Endometrium (tissue), 2 donors: Measurements from ENCODE around the gene C7orf57.

Source experiments
- FAIRE-seq: peaks from 2 replicates; lab custom pipeline; 2012; peaks lifted over from hg19 to GRCh38; lab: Jason Lieb, UNC
- donor health status: control.
- donor health status: control.

The C7orf57 gene

DNA sequence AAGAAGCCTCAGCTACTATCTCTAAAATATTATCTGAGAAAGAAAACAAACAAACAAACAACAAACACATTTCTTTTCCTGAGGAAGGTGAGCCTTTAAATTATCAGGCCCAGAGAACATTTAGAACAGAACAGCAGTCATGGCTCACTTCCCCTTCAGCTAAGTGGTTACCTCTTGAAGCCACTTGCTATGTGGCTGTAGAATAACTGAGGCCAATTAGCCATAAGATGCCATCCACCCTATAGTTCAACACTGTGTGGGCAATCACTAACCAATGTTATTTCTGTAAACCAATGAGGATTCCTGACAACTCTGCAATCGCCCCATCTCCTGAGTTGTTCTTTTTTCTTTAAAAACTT is 50.1 kb downstream of the C7orf57 start:
- FAIRE-seq: no peak

DNA sequence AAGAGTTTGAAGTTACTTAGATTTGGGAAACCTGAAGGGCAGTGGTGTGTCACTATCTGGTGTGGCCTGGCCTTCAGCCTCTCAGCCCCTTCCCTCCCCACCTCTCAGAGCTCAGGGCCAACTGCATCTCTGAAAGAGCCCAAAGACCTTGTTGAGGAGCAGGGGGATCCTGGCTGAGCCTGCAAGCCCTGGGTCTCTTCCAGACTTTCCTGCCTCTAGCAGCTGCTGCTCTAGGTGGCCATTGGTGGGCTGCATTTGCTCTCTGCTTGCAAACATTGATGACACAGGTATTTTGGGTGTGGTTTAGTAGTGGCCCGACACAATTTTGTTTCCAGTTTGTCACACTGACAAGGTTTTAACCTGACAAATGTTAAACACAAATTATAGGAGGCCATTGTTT is 50.6 kb downstream of the C7orf57 start:
- FAIRE-seq: no peak

DNA sequence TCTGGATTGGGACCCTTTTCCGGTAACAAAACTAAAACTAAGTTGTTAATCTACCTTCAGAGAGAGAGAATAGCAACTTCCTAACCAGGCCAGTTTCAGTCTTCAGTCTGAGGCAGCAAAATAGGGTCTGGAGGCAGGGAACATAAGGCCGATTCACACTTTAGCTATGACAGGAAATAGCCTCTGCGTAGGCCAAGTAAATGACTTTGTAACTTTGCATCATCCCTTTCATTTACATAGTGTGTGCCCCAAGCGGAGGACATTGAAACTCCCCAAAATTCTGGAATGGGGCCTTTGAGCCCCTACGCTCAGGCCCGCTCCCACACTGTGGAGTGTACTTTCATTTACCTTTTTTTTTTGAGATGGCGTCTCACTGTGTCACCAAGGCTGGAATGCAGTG is 52.0 kb downstream of the C7orf57 start:
- FAIRE-seq: no peak

DNA sequence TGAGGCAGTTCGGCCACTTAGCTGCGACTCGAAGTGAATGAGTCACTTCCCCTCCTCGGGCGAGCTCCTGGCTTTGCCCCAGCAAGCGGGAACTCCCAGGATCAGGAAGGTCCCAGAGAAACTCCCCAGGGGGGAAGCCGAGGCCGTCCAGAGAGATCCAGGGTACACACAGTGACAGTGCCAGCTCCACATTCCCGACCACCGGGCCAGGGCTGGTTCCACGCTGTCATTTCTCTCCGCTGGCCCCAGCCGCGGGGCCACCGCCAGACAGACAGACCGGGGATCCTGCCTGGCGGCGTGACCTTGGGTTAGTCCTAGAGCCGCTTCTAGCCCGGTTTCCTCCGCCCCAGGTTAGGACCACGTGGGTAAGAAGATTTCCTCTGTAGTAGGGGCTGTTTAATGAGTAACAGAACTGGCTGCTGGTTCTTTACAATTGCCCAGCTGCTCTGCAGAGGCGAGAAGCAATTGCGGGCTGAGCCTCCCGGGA is 53.3 kb downstream of the C7orf57 start:
- no peak for FAIRE-seq

DNA sequence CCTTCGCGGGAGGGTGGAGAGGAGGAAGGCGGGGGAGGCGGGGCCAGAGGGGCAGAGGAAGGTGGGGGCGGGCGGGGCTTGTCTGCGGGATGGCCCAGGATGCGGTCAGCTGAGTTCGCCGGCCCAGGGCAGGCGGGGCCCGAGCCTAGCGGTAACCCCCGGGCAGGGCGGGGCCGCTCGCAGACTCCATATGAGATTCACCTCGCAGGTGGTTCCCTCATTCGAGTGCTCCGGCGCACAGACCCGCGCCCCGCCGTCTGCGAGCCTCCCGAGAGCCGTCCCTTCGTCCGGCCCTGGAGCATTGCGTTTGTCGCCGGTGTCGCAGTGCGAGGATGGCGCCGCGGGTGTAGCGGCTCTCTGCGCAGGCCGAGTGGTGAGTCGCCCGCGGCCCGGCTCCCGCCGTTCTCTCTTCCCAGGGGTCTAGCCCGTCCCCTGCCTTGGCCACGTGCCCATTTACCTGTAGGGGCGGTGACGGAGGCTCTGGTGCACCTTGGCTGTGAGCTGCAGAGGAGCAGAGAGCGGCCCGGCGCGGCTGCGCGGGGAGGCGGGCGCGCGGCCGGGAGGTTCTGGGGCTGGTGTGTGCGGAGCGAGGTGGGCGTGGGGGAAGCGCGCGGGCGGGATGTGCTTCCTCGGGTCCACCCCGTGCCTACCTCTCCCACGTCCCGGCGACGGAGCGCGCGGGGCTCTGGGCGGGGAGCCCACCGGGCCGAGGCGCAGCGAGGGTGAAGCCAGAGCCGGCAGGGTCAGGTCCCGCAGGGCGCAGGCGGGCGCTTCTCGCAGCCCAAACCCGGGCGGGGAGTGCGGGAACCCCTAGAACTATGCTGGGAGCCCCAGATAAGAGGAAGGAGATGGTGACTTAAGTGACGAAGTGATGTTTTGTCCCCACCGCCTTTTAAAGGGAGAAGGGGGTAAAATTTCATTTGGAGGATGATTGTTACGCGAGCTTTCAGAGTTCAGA is 54.0 kb downstream of the C7orf57 start, which contains the start of gene UPP1:
Gene UPP1, plus strand, starts transcription at position 220 of the 958 bp plus-strand sequence. CDS start 5,519 bp downstream, outside the sequence.
- no peak for FAIRE-seq

DNA sequence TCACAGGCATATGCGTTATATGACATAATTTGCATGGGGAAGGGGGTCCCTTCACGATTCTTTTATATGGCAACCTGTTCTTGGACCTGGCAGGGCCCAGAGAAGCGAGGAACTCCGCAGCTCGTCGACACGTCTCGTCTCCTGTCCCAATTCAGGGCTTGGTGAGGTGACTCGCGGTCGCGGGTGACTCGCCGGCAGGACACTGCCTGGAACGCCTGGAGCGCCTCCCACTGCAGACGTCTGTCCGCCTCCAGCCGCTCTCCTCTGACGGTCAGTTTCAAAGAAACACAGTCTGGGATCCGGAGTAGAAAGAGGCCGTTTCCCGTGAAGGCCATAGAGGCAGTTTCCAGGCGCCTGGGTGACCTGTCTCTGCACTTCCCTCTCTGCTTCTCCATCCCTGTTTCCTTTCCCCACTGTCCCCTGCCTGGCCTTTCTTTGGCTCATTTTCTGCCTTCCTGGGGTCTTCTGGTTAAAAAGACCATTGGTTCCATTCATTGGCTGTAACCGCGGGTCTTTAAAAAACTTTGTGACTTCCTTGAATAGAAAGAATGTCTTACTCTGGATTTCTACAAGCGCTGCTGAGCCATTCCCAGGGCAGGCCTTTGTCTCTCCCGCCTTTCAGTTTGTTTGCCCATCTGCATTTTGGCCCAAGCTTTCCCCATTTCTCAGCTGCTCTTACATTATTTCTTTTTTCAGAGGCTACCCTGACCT is 54.9 kb downstream of the C7orf57 start:
- FAIRE-seq: no peak

DNA sequence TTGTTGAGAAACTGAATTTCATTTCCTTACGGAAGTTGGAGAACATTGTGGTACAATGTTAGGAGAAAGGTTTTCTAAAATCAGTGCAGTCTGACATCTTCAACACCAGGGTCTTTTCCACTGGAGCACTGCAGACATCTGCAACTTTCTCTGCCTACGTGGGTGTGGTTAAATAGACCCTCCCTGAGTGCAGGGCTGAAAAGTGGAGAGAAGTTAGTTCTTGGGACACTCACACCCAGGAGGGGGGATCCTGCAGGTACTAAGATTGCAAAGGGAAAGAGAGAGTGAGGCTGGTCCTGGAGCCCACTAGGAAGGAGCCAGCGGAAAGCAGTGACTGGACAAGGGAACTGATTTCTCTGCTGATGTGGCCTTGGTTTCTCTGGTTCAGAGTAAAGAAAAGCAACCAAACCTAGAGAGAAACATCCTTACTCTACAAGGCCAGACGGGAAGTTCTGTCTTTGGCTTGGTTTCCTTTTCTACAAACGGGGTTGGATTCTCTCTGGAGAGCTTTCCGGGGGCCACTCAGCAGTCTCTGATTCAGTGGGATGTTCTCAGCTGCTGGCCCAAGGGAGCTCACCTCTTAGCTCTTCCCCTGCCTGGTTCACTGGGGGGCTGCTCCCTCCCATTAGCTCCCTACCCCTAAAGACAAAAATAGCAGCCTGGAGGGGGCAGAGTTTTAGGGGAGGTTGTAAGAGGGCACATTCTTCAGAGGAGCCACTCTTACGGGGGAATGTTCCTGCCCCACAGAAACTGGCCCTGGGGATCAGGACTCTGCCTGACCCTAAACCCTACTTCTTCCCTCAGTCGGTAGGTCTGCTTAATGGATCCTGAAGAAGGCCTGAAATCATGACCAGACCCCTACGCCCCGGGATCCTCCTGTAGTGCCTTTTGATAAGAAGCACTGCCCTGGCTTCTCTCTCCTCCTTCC is 56.4 kb downstream of the C7orf57 start:
- FAIRE-seq: no peak

DNA sequence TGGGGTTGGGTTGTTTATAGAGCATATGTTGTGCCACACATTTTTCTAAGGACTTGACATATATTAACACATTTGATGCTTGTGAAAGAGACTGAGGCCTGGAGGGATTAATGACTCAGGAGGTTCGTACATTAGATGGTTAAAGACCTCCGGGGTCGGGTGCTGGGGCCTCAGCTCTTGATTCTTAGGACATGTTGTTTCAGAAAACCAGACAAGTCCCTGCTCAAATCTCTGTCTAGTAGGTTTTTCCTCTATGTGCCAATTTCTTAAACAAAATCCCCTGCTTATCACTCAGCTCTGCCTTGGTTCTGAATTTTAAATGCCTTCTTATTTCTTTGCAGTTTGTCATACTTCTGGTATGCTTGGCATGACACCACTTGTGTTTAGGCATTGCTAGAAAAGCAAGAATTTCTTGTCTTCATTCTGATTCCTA is 59.5 kb downstream of the C7orf57 start:
- FAIRE-seq: no peak

DNA sequence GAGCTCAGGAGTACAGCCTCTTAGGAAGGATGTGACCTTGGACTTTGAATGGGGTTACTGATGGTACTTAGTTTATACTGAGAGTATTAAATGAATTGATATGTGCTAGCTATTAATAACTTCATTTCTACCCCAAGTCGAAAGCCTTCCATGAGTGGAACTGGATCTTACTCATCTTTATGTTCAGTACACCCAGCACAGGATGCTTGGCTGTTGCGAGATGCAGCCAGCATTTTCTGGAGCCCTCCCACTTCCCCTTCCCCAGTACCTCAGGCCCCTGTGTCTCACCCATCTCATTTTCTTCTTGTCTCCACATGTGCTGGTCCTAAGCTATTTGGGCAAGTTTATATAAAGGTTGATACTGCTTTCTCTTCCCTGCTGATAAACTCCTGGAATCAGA is 60.9 kb downstream of the C7orf57 start:
- no peak for FAIRE-seq

DNA sequence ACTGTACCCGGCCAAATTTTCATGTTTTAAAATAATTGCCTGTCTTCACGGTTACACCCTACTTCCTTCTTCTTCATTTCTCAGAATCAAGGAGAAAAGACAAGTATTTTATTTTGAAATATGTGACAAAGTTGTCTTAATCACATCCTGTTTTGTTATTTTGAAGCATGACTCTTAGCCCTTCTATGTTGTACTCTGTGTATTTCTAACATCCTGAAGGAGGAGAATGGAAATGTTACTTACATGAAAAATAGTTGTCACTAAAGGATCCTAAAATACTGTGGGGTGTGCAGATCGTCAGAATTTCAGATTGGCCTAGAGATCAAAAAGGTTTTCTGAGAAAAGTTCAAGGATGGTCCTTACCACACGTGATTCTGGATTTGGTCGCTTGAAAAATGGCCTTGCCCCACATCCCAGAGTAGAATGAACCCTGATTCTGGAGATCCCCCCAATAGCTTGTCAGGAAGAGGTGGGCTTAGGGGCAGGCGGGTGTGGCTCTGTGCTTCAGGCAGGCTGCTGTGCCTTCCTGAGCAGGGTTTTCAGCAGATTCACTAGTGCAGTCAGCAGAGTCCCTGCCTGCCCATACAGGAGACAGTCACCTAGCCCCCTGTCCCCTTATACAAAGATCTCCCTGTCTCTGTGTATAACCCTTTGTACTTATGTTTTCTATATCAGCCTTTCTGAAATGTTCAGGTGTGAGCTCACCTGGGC is 62.3 kb downstream of the C7orf57 start:
- FAIRE-seq: no peak

DNA sequence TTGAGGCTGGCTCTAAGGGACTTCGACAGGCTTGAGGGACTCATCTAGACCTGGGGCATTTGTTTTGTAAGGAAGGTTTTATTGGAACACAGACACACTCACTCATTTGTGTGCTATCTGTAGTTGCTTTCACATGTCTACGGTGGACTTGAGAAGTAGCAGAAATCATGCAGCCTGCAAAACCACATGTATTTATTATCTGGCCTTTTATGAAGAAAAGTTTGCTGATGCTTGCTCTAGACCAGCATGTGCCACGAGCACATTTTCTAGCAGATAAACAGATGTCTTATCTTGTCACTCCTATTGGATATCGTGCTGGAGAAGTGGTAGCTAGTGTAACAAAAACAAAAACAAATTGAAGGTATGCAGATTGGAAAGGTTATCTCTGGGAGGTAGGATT is 63.5 kb downstream of the C7orf57 start:
- no peak for FAIRE-seq

DNA sequence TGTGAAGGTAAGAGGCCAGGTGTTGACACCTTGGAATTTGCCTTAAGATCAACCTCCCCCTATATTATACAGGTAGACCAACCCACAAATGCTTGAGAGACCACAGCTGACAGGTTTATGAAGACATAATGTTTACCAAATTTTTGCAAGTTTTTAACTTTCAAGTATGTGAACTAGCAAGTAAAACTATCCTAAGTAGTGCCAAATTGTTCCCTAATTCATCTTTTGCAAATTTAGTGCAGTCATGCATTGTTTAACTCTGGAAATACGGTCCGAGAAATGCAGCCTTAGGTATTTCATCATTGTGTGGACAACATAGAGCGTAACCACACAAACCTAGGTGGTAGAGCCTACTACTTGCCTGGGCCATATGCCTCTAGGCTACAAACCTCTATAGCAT is 64.4 kb downstream of the C7orf57 start:
- no peak for FAIRE-seq

DNA sequence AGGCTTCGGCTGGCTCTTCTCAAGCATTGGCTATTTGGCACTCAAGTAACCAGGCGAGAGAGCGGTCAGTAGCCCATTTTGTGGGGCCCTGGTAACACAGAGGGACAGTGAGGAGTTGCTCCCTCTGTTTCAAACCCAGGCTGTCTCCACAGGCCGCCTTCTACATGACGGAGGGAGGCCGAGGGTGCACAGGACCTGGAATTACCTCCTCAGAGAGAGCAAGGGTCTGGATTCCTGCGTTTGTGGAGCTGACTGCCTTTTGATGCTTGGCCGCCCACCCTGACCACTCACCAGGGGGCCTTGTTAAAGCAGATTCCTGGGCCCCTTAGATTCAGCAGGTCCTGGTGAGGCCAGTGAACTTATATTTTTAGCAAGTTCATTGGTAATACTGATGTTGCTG is 66.0 kb downstream of the C7orf57 start:
- no peak for FAIRE-seq

DNA sequence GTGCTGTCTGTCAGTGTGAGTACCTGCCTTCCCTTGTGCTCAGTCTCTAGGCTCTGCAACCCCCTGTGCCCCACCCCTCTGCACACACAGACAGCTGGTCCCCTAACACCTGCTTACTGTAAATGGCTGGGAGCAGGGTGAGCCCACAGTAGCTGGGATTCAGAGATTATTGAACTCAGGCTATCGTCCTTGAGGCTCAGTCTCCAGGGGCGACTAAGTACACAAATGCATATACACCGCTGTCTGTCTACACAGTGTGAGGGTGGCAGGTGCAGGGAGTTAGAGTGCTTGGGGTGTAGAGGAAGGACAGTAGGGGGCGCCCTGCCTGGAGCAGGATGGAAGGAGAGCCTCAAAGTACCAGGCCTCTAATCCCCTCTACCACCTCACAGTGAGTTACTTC is 66.6 kb downstream of the C7orf57 start:
- no peak for FAIRE-seq

DNA sequence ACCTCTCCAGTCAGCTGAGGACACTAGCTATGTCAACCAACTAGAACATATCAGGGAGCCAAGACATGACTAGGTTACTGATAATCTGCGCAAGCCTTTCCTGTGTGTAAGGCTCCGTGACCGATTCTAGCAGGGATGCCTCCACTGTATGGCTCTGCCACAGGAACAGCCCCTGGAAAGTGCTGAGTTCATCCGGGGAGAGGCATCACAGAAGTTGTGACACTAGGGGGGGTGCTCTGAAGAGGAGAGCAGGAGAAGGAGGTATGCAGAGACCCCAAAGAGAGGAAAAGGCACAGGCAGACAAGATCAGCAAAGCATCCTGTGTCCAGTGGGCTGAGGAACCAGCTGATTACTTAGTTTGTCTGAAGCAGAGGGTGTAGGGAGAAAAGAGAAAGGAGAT is 67.2 kb downstream of the C7orf57 start:
- FAIRE-seq: no peak

DNA sequence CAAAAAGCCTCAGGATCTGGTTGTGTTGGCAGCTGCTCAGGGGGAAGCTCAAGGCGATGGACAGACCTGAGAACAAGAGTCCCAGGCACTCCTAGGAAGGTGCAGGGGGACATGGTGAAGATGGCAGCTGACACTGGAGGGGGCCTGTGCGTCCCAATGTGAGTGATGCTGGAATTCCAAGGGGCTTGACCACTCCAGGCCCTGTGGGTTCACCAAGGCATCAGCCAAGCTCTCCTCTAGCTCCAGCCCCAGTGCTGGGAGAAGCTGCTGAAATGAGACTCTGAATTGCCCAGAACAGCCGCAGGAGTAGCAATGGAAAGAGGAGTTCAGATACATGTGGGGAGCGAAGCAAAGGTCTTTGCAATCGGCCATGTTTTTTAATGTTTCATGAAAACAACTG is 69.7 kb downstream of the C7orf57 start:
- FAIRE-seq: no peak

DNA sequence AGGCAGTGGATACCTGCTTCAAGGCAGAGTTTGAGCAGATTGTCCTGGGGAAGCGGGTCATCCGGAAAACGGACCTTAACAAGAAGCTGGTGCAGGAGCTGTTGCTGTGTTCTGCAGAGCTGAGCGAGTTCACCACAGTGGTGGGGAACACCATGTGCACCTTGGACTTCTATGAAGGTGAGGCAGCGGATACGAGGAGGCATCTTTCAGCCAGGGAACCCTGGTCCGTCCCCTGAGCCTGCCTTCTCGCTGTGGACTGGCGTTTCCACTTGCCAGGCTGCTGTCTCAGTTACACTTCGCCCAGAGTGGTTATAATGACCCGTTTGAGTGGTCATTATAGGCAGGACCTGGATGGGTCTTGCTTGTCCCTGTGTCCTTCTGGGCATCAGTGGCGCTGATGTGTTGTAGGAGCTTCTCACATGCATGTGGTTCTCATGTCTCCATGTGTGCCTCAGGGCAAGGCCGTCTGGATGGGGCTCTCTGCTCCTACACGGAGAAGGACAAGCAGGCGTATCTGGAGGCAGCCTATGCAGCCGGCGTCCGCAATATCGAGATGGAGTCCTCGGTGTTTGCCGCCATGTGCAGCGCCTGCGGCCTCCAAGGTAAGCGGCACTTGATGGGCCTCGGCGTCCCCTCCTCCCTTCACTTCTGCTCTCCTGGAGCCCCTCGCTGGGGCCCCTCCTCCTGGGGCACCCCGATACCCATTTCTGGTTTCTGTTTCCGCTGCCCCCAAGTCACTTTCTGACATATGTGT is 71.7 kb downstream of the C7orf57 start:
- FAIRE-seq: no peak

DNA sequence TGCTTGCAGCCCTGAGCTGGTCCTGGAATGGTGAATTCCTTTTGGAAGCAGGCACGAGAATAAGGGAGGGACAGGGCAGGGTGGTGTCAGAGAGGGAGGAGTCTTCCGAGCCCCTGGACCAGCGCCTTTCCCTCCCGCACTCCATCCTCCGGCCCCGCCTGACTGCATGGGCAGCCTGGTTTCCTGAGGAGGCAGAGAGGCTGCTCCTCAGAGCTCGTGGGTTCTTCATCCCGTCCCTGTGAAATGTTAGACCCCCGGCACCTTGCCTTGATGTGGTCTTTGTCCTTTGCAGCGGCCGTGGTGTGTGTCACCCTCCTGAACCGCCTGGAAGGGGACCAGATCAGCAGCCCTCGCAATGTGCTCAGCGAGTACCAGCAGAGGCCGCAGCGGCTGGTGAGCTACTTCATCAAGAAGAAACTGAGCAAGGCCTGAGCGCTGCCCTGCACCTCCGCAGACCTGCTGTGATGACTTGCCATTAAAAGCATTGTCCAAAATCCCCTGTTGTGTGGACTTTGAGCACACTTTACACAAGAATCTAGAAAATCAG is 72.7 kb downstream of the C7orf57 start:
- FAIRE-seq: no peak

DNA sequence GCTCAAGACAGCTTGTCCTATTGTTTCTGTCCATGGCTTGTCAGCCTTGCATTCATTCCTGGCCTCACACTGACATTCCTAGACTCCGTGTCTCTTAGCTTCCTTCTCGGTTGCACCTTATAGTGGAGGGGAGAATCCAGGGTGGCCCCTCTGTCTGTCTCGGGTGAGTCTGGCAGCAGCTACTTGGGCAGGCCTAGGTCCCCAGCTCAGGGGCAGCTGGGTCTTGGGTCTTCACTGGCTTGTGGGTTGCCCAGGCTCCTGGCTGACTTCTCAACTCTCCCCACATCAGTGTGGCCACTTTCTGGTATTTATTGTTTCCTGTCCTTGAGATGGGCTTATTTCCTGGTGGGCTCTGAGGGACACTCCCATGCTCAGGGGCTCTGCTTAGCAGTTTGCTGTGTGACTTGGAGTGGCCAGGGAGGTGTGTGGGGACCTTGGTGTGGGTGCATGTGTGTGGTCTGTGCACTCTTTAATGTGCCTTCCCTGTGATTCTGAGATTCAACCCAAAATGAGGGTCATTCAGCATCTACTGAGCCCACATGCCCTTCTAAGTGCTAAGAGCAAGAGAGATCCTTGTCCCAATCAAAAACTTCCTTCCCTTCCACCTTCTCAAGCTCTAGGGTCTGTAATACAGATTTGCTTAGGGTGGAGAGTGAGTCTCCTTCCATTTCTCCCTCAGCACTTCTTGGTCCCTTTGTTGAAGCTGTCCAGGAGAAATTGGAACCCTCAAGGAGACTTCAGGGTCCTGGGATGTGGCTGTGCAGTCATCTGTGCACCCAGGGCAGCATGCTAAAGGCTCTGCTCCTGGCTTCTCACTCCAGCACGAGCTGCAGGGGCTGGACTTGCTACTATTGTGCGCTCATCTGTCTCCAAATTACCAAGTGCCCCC is 73.9 kb downstream of the C7orf57 start:
- no peak for FAIRE-seq
